Right lobe of liver (tissue), 4 donors: ENCODE results near the gene TMEM248.
"Not testable (repeated sequence)": the region's sequence is repeated elsewhere in the genome, so short reads cannot be mapped to it uniquely, and the experiment has no call there.

Experiments
- POLR2A ChIP-seq: fragments of 450-650 bp; IDR thresholded peaks from one replicate; pipeline ENCODE4 v1.6.1; 2017; ENCODE audit warnings: antibody characterized with exemption, mild to moderate bottlenecking
- TF ChIP-seq, protein P1 (sequence below), 4 donors: fragments of 200-600 bp in 3 of 4; fragments of 450-650 bp in 1 of 4; IDR thresholded peaks; one replicate each; pipeline versions ENCODE4 v1.5.1 to v1.8.0; 2016 to 2022; ENCODE audit warnings: antibody characterized with exemption in 4 of 4, mild to moderate bottlenecking in 2 of 4
- donor health status: DM: no; HTN: no; CAD: no.
- donor health status: DM: no; HTN: no; CAD: no.
- donor health status: DM: no; HTN: yes; CAD: no.

DNA sequence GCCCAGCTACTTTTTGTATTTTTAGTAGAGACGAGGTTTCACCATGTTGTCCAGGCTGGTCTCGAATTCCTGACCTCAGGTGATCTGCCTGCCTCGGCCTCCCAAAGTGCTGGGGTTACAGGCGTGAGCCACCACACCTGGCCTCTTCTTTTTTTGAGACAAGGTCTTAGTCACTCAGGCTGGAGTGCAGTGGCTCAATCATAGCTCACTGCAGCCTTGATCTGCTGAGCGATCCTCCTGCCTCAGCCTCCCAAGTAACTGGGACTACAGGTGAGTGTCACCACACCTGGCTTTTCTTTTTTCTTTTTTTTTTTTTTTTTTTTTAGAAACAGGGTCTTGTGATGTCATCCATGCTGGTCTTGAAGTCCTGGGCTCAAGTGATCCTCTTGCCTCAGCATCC is 48.0 kb downstream of the TMEM248 start:
- TF ChIP-seq, protein P1, sequence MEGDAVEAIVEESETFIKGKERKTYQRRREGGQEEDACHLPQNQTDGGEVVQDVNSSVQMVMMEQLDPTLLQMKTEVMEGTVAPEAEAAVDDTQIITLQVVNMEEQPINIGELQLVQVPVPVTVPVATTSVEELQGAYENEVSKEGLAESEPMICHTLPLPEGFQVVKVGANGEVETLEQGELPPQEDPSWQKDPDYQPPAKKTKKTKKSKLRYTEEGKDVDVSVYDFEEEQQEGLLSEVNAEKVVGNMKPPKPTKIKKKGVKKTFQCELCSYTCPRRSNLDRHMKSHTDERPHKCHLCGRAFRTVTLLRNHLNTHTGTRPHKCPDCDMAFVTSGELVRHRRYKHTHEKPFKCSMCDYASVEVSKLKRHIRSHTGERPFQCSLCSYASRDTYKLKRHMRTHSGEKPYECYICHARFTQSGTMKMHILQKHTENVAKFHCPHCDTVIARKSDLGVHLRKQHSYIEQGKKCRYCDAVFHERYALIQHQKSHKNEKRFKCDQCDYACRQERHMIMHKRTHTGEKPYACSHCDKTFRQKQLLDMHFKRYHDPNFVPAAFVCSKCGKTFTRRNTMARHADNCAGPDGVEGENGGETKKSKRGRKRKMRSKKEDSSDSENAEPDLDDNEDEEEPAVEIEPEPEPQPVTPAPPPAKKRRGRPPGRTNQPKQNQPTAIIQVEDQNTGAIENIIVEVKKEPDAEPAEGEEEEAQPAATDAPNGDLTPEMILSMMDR (IDR thresholded peaks at IDR 0.05) = not testable (repeated sequence)
- not testable (repeated sequence) for TF ChIP-seq POLR2A
